Activated CD4-positive, alpha-beta T cell treated with anti-CD3 and anti-CD28 coated beads, Interleukin-2, amount 50 U/mL, for 1 hour (primary cell): ENCODE data around the gene GABRA6.
"Not testable (repeated sequence)": the region's sequence is repeated elsewhere in the genome, so short reads cannot be mapped to it uniquely, and the experiment has no call there.

ENCODE experiments used
- DNase-seq: peaks from one replicate; pipeline ENCODE4 v3.0.0-alpha.2; 2020

GABRA6 gene

DNA sequence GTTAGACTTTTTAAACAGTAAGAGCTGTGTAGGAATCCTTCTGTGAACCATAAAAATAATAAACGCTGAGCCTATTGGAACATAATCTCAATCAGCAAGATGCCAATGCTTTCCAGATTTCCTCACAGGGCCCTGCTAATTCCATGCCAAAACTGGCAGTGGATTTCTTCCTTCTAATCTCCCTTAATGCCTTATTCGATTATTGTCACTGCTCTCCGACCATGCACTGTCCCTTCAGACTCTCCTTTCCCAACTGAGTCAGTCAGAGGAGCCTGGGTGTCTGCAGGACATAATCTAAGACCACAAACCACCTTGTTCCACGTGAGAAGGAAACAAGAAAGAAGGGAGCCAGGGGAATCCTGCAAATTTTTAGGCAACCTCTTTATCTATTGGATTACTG, at the start of gene GABRA6:
Gene GABRA6 (plus strand): TSS at position 261 of the 400 bp plus-strand sequence. CDS start 269 bp downstream, outside the sequence.
- DNase-seq, result no peak

DNA sequence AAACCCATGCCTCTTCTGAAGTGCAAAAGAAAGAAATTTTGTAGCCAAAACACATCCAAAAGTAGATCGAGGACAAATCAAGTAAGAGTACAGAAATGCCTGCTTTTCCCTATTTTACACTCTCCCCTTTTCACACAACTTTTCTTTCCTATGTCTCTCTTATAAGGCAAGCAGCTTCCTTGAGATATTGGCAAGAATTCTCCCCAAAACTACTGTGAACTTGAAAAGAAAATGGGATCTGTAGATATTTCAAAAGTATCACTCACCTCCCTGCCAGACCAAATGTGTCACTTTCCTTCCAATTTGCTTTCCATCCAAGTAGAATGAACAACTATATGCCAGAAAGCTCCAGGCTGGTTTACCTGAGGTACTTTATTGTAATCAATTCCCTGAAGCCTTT, 47.9 kb upstream of the GABRA6 start:
- DNase-seq, result no peak

DNA sequence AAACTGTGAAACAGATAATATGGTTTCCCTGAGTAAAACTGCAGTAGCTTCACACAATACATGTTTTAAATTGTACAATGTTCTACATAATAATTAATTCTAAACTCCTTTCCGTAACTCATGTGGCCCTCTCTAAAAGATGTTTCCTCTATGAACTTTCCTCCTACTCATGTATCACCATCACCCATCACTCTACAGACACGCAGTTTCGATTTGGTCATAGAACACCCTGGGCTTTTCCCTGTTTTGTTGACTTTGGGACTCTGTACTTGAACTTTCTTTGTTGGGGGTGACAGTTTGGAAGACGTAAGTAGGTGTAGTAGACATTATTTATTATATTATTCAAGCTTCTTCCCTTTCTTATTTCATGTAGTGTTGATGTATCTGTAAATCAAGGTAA, 44.1 kb upstream of the GABRA6 start:
- no peak for DNase-seq

DNA sequence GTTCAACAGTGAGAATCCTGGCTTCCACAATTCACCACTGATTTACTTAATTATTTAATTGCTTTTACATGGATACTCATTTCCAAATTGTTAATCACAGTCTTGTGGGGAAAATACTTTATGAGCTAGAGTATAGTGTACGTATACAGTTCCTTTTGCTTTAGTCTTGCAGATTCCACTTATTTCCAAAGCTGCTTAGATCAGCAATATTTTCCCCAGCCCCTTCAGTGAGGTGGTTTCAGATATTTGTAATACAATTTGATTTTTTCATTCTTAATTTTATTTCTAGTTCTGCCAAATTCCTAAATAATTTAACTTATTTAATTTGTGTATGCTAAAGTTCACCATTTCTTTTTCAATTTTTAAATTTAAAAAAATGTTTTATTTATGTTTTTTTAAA, 40.3 kb upstream of the GABRA6 start:
- no peak for DNase-seq

DNA sequence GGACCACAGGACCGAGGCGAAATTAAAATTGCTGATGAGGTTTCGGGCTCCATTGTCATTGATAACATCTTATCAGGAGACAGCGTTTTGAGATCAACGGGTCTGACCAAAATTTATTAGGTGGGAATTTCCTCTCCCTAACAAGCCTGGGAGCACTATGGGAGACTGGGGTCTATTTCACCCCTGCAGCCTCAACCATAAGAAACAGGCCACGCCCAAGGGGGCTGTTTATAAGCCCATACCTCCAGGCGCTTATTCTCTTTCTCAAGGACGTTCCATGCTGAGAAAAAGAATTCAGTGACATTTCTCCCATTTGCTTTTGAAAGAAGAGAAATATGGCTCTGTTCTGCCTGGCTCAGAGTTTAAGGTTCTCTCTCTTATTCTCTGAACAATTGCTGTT, 33.6 kb upstream of the GABRA6 start:
- not testable (repeated sequence) for DNase-seq

DNA sequence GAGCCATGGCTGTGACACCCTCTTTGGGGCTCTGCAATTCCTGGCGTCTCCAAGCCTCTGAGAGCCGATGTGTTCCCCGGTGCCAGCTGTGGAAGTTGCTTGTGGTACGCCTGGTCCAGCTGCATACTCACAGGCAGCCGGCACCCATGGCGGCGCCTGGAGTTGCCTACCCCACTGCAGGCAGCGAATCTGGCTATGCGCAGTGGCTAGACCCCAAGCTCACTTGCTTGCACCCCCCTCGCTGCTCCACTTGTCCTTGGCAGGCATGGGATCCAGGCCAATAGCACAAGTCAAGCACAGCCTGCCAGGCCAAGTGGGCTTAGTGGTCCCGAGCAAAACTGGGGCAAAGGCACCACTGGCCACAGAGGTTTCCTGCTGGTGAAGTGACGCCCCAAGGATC, 24.7 kb upstream of the GABRA6 start:
- DNase-seq, result no peak

DNA sequence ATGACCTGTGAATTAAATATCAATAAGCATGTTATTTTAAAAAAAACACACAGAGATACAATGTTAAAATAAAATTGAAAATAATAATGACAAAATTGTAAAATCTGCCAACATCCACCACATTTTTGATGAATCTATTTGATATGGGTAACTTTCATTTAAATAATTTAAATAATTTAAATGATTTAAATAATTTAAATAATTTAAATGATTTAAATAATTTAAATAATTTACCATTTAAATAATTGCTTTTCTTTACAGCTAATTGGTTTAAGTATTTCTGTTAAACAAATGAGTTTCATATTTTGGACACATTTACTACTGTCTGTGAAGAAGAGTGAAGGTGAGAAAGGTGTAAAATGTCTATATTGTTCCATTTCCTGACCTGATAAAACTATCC, 22.1 kb upstream of the GABRA6 start:
- DNase-seq, result no peak

DNA sequence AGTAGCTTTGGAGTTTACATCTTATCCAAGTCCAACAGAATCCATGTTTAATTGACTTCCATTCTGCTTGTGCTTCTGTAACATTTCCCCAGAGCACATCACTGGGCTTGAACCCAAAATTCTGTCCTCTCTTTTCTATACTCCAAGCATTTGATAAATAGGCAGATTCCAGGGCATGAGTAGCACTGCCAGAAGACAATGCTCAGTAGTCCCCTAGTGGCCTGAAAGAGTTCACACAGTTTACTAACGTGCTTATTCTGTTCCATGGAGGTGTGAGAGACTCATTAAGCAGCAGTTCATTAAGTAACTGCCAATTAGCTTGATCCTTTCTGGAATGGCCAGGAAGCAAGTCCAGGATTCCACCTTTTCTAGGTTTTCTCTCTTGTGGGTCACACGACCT, 9.4 kb upstream of the GABRA6 start:
- no peak for DNase-seq

DNA sequence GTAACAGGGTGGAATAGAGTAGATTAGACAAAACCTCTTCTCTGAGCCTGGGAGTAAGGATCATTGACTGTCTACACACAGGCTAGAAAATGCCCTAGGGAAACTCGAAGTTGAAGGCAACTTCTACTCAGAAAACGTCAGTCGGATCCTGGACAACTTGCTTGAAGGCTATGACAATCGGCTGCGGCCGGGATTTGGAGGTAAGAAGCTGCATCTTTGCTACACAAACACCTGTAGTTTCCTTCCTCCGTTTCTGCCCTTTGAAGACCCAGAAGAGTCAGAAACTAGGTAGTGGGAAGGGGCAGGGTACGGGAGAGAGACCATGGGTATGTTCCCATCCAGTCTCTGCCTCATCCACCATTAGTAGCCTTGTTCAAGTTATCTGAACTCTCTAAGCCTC, 628 bp downstream of the GABRA6 start:
- DNase-seq, result no peak

DNA sequence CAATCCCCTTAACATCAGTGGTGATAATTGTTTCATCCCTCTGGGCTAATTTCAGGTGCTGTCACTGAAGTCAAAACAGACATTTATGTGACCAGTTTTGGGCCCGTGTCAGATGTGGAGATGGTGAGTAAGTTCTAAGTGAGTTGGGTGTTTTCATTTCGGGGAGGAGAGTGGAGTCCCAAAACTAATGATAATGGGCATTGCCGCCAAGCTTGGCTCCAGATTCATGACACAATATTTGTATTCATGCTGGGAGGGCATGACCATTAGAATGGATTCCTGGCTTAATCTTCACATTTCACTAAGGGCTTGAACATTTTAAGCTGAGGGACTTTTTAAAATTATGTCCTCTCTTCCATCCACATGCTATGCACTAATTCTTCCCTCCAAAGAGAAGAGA, 1.4 kb downstream of the GABRA6 start:
- no peak for DNase-seq

DNA sequence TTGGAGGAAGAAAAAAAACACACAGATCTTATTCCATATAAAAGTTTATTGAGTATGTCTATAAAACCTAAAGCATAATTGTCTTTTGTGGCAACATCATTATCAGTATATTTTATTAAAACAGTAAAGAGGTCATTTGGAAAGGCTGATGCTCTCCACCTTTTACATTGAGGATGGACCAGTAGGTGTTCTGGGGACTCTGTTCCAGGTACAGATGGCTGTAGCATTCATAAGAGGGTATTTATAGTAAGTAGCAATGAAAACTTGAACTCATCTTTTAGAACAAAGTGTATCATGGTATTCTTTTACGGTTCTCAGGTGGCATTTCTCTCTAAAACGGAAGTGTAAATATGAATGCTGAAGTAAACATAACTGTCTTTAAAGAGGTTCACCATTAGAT, 1.8 kb downstream of the GABRA6 start:
- DNase-seq, result no peak

DNA sequence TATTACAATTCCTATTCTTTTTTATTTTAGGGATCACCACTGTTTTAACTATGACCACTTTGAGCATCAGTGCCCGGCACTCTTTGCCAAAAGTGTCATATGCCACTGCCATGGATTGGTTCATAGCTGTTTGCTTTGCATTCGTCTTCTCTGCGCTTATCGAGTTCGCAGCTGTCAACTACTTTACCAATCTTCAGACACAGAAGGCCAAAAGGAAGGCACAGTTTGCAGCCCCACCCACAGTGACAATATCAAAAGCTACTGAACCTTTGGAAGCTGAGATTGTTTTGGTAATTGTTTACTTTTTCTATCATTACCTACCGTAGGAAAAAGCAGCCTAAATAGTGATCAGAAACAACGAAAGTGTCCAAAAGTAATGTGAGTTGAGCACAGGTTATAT, 6.4 kb downstream of the GABRA6 start:
- no peak for DNase-seq

DNA sequence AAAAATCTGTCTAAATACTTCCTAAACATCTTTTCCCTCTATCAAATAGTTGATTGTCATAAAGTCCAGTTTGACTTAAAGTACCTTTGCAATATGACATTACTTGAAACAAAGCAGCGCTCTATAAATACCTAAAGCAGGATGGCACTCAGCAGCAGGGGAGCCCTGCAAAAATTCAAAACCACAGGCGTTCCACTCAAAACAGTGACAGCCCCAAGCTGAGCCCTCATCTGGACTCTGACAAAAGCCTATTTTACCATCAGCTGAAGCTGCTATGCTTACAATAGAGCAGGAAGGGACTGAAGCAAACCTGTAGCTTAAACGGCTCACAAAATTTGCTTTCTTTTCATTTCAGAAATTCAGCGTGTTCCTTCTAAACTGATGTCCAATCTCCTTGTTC, 11.5 kb downstream of the GABRA6 start:
- DNase-seq, result no peak

DNA sequence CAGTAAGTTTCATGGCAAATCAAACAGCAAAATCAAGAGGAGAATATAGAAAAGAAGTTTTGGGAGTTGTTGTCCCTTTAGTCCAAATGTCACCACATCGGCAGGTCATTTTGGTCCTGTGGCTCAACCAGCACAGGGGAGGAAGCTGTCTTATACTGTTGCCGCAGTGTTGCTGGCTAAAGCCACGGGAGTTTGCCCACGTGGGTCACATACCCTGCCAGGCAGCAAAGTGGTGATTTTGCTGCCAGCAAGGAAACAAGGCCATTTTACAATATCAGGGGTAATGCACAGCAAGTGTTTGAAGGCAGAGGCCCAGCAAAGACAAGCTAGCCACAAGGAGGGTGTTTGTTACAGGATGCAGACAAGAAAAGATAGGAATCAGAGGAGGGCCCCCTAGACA, 14.5 kb downstream of the GABRA6 start:
- DNase-seq, result no peak

DNA sequence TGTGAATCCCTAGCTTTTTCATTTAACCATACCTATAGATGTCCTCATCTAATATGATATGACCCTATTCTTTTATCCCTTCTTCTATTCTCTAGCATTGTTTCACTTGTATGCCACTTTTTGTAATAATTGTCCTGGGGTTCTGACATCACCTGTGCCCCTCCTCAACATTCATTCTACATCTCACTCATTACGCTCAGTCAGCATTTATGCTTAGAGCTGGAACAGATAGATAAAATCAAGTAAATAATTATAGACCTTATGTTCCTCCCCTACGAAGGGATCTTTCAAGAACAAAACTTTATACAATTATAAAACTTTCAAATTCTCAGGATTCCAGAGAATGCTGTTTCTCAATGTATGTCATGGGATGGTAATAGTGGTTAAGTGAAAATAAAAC, 18.0 kb downstream of the GABRA6 start:
- DNase-seq, result no peak

DNA sequence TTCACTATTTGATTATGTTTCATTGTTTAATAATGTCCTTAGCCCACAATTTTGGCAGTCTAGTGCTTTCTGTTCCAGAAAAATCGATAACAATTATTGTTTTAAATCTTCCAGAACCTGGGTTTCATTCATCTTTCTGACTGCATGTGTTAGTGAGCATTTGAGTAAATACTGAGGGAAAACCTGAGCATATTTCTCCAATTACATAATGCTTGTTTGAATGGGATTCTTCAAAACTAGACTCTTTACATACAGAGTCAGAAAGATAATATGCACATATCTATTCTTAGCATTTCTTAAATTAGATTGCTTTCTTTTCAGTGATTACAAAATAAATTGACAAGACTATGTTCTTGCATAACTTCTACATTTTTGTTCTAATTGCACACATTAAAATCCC, 21.9 kb downstream of the GABRA6 start:
- DNase-seq, result no peak

DNA sequence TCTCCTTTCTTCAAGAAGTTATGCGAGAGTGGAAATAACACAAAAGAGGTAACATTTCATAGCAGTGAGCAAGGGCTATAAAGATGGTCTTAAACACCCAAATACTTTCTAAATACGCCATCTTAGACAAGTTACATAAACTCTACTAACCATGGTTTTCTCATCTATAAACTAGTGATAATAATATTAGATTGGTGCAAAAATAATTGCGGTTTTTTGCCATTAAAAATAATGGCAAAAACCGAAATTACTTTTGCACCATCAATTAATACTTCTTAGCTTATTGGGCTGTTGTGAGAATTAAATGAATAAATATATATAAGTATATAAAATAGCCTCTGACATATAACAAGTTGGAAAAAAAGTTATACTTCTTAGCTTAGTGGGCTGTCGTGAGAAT, 23.7 kb downstream of the GABRA6 start:
- DNase-seq, result no peak

DNA sequence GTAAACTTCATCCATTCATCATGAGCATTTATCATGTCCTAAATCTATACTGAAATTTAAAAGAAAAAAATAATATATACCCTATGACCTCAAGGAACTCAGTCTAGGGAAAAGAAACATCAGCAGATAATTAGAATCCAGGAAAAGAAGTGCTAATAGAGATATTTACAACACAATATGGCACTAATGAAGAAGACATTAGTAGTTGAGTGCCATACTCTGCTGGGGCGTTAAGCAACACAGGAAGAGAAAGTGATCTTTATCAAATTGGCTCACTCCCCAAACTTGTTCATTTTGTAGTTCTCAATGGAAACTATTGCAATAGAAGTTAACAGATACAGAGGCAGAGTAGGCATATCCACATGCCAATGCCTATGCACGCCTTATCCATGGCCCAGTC, 27.5 kb downstream of the GABRA6 start:
- no peak for DNase-seq

DNA sequence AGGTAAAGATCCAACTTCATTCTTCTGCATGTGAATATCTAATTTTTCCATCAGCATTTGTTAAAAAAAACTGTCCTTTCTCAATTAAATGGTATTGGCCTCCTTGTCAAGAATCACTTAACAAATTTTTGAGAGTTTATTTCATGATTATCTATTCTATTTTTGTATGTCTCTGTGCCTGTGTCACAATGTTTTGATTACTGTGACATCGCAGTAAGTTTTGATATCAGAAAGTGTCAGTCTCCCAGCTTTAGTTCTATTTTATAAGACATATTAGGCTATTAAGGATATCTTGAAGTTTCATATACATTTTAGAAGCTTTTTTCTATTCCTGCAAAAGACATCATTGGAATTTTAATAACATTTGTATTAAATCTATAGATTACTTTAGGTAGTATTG, 33.6 kb downstream of the GABRA6 start:
- DNase-seq, result no peak

DNA sequence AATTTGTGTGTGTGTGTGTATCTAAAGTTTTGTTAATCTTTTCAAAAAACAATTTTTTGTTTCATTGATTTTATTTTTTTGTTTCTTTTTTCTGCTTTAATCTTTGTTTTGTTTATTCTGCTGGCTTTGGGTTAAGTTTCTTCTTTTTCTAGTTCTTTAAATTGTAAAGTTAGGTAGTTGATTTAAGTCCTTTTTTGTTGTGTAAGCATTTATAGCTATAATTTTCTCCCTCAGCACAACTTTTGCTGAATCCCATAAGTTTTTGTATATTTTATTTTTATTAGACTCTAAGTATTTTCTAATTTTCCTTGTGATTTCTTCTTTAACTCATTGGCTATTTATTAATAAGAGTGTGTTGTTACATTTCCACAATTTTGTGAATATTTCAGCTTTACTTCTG, 34.9 kb downstream of the GABRA6 start:
- no peak for DNase-seq

DNA sequence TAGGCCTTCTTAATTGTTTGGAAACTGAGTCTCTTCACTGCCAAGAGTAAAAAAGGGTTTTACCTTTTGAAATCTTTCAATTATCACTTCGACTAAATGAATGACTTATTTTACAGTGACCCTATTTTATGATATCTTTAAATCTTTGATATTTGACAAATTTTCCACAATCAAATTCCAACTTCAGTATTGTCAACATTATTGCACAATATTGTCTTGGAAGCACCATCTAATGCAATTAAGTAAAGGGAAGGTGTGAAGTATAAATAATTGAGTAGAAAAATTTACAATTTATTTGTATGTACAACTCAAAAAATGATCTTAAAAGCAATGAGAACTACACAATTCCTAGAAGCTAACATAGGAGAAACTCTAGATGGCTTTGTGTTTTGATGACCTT, 49.2 kb downstream of the GABRA6 start:
- DNase-seq, result no peak

DNA sequence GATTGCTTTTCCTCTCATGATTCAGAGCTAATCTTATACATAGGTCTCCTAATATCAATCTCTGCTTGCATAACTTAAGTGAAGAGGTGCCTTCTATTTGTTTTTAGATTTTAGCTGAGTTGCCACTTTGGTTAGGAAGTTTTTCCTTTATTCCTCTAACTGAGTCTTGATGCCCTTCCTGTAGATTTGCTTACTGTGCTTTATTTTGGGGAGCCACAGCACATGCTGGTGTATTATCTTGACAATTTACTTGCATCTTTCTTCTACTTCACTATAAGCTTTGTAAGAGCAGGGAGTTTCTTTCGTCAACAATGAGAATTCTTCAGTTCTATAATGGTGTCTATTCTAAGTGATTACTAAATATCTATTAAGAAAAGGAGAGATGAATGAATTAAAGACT, 54.9 kb downstream of the GABRA6 start:
- DNase-seq, result no peak

DNA sequence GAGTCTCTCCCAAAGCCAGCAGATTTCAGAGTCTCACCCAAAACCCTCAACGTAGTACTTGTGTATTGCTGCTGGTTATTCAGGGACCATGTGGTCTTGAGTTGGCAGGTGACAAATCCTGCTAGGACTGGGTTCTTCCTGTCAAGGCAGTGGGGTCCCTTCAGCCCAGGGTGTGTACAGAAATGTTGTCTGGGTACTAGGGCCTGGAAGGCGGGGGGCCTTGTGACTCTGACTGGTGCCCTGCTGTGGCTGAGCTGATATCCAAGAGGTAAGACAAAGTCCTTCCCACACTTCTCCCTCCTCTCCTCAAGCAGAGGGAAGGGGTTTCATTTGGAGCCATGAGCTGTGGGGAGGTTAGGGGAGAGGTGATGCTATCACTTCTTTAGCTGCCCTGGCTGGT, 58.8 kb downstream of the GABRA6 start:
- DNase-seq, result no peak

DNA sequence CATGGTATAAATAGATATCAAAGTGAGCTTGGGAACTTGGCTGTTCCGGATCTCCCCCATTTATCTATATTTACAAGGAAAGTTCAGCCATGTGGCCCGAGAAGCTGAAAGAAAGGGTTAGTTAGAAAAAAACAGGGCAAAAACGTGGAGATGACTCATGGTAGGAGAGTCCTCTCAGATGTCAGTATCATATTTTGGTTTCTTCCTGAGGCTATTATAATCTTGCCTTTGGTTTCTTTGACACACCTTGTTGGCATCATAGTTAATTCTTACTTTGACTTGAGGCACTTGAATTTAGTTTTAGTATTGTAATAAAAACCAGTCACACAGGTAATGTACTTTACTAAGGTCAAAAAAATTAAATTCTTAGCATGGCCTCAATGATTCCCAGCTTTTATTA, 59.9 kb downstream of the GABRA6 start:
- DNase-seq, result no peak

DNA sequence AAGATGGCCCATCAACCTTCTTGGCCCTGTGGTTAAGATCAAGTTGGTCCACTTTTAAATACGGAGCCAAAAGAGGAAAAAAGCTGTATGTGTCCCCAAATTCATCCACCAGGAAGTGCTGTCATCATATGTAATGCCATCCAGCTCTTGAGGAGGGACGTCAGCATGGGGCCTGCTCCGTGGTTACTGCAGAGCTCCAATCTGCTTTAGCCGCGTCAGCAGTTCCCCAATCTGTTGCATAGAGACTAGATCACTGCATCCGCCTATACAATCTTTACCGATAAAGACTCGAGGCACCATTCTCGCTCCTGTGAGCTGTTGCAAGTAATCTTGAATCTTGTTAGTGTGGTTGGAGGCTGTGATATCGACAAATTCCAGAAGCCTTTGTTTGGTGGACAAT, 65.7 kb downstream of the GABRA6 start:
- DNase-seq, result no peak
